HG03064 (cell line): ENCODE measurements around the gene ZCCHC14.

Experiments used
- ATAC-seq: cut with Tn5 transposase; IDR thresholded peaks from one replicate; pipeline ENCODE4 v1.9.1; 2021; ENCODE audit warnings: low read depth; ENCODE audit not compliant: unreplicated experiment

The ZCCHC14 gene

DNA sequence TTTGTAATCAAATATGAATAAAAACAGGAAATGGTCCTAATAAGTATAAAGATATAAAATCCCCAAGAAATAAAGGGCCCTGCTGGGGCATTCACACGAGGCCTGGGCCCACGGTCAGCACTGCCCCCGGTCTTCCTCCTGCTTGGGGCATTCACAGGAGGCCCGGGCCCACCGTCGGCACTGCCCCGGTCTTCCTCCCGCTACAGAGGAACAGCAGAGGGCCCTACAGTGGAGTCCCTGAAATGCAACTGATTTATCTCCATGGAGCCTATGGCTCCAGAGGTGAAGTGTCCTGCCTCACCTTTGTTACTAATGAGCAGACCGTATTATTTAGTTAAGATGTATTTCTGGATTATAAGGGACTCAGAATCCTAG, 54.2 kb downstream of the ZCCHC14 start:
- ATAC-seq: no peak

GRCh38 chr16:87437911-87438610, 54.8 kb downstream of the ZCCHC14 start:
- no peak for ATAC-seq

GRCh38 chr16:87437327-87437726, 55.5 kb downstream of the ZCCHC14 start:
- no peak for ATAC-seq

GRCh38 chr16:87436225-87437172, 56.3 kb downstream of the ZCCHC14 start:
- no peak for ATAC-seq

GRCh38 chr16:87435372-87436224, 57.2 kb downstream of the ZCCHC14 start:
- no peak for ATAC-seq

DNA sequence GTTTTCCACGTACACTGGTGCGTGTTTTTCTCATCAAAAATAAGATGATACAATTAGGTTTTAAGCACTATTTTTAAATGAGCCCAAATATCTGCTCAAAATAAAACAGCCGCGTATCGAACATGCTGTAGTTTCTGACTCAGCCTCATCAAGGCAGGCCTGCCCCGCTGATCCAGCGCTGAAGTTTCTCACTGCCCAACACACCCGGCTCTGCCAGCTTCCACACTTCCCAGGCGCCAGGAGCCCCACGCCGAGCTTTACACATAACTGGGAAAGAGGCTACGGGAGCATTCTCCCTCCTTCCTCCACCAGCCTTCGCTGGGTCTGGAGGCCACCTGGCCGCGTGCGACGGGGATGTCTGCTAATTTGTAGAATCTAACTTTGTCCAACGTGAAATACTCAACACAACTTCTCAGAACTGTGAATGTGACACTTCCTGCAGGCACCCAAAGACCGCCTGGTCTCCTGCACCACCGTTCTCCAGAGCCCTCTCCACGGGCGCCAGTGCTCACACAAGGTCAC, 58.6 kb downstream of the ZCCHC14 start:
- ATAC-seq: no peak

DNA sequence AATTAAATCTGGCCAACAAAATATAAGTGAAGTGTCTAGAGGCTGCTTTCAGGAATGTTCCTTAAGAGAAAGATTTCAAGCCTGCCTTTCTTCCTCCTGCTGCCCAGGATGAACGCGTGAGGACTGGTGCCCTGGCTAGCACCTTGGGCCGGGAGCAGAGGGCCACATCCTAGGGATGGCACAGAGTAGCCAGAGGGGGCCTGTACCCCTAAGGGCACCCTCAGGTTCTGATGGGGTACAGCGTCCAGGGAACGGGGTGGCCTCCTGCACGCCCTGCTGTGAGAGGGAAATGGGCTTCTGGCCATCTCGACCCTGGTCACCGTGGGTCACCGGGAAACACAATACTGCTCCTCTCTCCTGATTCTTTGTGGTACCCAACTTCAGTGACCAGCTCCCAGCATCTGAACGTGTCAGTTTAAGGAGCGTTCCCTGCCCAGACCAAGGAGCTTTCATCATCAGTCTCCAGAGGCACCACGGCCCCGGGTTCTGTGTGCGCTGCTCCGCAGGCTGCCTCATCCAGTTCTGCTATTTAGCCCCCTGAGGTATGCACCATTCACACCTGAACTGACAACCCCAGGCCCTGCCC, 60.4 kb downstream of the ZCCHC14 start:
- ATAC-seq: no peak

GRCh38 chr16:87431926-87432325, 60.9 kb downstream of the ZCCHC14 start:
- ATAC-seq: no peak

- ATAC-seq: no peak
These were observed 66.2 kb downstream of the ZCCHC14 start for GRCh38 chr16:87426423-87427215.

- no peak for ATAC-seq
These were observed 66.9 kb downstream of the ZCCHC14 start for GRCh38 chr16:87425941-87426340.

GRCh38 chr16:87424266-87424665, 68.6 kb downstream of the ZCCHC14 start:
- no peak for ATAC-seq

- ATAC-seq: no peak
These were observed 69.4 kb downstream of the ZCCHC14 start for GRCh38 chr16:87423429-87423828.

GRCh38 chr16:87422106-87422505, 70.7 kb downstream of the ZCCHC14 start:
- ATAC-seq: no peak

- no peak for ATAC-seq
These were observed 71.6 kb downstream of the ZCCHC14 start for GRCh38 chr16:87421003-87421912.

DNA sequence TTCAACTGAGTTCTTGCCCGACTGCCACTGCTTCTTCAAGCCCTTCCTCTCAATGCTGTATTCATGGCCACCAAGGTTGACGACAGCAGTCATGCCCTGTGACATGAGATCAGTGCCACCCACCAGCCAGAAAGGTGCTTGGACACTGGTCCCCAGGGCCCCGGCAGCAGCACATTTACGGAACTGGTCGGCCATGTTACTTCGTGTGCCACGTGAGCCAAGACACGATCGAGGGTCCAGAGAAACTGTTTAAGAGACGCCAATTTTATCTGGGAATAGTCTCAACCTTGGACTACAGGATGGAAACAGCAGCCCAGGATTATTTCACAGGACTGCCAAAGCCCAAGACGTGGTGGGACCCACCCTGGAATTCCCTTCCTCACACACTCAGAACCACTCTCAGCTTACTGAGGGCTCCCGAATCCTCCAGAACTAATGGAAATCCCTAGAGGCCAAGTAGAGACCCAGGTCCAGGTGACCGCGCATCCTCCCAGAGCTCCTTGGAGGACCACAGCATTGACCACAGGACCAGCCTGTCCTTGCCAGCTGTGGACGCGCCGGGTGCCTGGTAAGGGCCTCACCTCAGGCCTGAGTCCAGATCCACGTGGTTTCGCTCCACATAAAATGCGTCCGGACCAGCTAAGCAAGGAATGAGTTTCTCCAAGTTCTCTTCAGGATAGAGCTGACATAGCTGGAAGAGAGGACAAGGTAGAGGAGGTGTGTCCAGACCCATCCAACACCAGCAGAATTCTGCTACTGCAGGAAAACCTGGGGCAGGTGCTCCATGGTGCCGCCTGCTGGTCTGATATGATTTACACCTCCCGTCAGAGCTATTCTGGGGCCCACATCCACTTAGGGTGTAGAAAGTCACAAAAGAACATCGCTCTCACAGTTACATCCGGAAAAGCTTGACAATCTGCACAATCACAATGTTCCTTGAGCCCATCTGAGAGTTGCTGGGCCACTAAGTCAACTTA, 72.5 kb downstream of the ZCCHC14 start:
- ATAC-seq: no peak

DNA sequence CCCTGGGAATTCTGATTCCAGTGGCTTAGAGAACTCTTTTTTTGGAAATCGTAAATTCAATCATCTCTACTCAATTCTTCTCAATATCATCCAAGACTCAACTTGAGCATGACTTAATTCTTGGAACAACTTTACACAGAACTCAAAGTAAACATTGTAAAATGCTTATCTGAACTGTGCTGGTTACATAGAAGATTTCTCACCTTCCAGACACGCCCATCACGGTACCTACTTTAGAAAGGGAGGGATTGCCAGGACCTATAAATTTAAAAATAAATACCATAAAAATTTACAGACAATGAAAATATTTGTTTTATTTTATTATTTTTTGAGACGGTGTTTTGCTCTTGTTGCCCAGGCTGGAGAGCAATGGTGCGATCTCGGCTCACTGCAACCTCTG, 74.2 kb downstream of the ZCCHC14 start:
- ATAC-seq: no peak

- no peak for ATAC-seq
These were observed 74.6 kb downstream of the ZCCHC14 start for GRCh38 chr16:87418216-87418615.
